ENCODE measurements around the gene CYTH3.
"Not testable (repeated sequence)": the region's sequence is repeated elsewhere in the genome, so short reads cannot be mapped to it uniquely, and the experiment has no call there.

CYTH3 gene

GRCh38 chr7:6193709-6194108 lies 78.7 kb downstream of the CYTH3 start:
- no peak for DNase-seq (ENCODE audit: low spot score)

DNA sequence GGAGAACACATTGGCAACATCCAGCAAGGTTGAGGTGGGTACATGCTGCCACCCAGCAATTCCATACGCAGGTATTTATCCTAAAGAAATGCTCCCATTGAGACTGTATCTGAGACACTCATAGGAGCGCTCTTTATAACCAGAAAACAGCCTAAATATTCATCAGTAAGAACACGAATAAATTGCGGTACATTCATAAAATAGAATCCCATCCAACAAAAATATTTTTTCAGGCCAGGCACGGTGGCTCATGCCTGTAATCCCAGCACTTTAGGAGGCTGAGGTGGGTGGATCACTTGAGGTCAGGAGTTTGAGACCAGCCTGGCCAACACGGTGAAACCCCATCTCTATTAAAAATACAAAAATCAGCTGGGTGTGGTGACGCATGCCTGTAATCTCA lies 81.9 kb downstream of the CYTH3 start:
- DNase-seq (ENCODE audit: low spot score) = not testable (repeated sequence)

DNA sequence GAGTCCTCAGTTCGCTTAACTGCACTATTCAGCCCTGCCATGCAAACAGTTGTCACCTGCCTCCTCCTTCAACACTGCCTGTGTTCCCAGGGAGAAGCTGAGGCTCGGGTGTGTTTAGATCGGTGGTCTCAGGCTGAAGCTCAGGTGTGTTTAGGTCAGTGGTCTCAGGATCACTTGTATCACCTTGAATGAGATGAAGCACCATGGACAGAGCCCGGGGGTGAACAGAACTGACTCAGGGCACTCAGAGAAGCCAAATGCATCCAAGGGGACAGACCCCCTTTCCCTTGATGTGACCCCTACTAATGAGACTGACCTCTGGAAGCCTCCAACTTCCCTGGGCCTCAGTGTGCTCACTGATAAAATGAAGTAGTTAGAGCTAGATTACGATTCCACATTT lies 84.0 kb downstream of the CYTH3 start:
- no peak for DNase-seq (ENCODE audit: low spot score)

GRCh38 chr7:6186577-6186976 lies 85.8 kb downstream of the CYTH3 start:
- DNase-seq (ENCODE audit: low spot score) = no peak

- no peak for DNase-seq (ENCODE audit: low spot score)
Measured at GRCh38 chr7:6182993-6183392, 89.4 kb downstream of the CYTH3 start.

- DNase-seq (ENCODE audit: low spot score) = no peak
Measured at GRCh38 chr7:6181136-6181535, 91.3 kb downstream of the CYTH3 start.

GRCh38 chr7:6180344-6180725 lies 92.1 kb downstream of the CYTH3 start:
- no peak for DNase-seq (ENCODE audit: low spot score)

GRCh38 chr7:6179620-6180343 lies 92.6 kb downstream of the CYTH3 start:
- no peak for DNase-seq (ENCODE audit: low spot score)

- DNase-seq (ENCODE audit: low spot score) = no peak
Measured at GRCh38 chr7:6178298-6179029, 94.0 kb downstream of the CYTH3 start.

DNA sequence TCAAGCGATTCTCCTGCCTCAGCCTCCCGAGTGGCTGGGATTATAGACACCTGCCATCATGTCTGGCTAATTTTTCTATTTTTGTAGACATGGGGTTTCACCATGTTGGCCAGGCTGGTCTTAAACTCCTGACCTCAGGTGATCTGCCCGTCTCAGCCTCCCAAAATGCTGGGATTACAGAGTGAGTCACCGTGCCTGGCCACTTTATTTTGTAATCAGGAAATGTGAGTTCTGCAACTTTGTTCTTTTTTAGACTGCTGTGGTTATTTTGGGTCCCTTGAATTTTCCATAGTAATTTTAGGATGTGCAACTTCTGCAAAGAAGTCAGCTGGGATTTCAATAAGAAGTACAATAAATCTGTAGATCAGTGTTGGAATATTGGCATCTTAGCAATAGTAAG lies 96.8 kb downstream of the CYTH3 start:
- DNase-seq (ENCODE audit: low spot score) = no peak

- no peak for DNase-seq (ENCODE audit: low spot score)
Measured at GRCh38 chr7:6172910-6173295, 99.5 kb downstream of the CYTH3 start.

DNA sequence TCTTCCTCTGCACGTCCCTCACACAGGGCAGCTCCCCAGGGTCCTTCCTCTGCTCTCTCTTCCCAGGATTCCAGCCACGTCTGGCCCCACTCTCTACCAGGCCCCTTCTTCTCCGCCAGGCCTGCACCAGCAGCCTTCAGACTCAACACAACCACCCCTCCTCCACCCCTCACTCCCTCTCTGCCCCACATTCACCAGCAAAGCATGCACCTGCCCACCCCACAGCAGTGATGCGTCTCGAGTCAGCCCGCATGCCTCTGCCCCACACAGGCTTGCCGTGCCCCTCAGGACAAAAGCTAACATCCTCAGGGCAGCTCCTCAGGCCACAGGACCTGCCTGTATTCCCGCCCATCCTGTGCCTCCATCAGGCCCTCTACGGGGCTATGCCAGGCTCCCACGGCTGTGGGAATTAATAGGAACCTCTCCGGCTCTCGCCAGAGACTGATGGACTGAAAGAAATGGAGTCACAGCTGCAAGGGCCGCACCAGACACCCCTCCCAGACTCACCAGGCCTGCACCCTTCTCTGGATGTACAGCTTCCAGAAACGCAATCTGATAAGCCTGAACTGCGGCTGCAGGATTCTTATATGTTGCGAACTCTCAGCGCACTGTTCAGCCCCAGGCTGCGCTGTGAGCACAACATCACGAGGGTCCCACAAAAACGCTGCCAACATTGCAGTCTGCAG lies 100.1 kb downstream of the CYTH3 start:
- DNase-seq (ENCODE audit: low spot score) = no peak

GRCh38 chr7:6171532-6172223 lies 100.7 kb downstream of the CYTH3 start:
- DNase-seq (ENCODE audit: low spot score) = no peak

- no peak for DNase-seq (ENCODE audit: low spot score)
Measured at GRCh38 chr7:6170571-6171531, 101.6 kb downstream of the CYTH3 start.

- DNase-seq (ENCODE audit: low spot score) = no peak
Measured at GRCh38 chr7:6169805-6170520, 102.5 kb downstream of the CYTH3 start.

GRCh38 chr7:6168477-6168868 lies 104.0 kb downstream of the CYTH3 start:
- no peak for DNase-seq (ENCODE audit: low spot score)

- DNase-seq (ENCODE audit: low spot score) = no peak
Measured at GRCh38 chr7:6167587-6168476, 104.6 kb downstream of the CYTH3 start.

DNA sequence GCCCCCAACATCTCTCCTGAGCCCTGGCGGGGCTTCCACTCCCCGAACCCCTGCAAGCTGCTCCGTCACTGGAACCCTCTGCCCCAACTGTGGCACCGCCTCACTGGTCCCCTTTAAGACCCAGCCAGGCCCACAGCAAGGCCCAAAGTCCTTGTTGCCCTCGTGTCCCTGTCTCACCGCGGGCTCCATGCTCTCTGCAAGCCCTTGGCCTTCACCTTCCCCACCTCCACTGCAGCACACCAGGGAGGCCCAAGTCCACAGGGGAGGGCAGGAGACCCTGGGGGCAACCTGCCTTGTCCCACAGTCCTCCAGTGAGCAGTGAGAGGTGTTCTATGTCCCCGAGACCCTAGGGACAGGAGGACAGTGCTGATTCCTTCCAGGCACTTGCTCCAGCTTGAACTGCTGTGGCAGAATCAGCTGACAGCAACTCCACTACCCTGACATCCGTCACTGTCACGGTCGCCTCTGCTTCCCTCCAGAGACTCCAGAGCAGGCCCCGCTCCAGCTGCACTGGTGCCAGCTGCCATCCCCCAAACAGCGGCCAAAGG lies 105.3 kb downstream of the CYTH3 start:
- no peak for DNase-seq (ENCODE audit: low spot score)

DNA sequence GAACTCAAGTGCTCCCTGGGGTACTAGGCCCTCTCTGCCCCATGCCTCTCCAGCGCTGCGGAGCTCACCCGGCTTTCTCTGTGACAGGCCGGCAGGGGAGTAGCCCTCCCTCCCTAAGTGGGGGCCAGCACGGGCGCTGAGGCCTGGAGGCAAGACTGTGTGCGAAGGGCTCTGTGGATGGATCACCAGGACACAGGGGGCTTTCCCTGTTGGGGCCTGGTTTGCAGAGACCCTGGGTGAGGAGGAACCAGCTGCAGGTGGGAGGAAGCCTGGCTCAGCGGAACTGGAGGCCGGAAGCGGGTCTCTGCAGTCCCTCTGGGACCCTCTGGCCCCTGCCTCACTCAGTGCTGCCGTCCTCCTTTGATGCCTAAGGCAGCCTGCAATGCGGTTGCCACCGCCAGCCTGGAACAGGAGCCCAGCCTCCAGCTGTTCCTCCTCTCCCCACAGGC lies 106.0 kb downstream of the CYTH3 start:
- DNase-seq (ENCODE audit: low spot score) = no peak
